SK-N-SH (cell line): ENCODE measurements around the gene NBEA.

Source experiments
- EP300 ChIP-seq, 2 experiments: IDR thresholded peaks; 2 replicates each; pipeline versions ENCODE4 v1.4.0 to v1.6.1; 2012; ENCODE audit warnings: borderline replicate concordance in 1 of 2, low read depth in 1 of 2, low read length in 1 of 2
- EZH2phosphoT487 ChIP-seq: fragments of 200-600 bp; sonication (generic); IDR thresholded peaks from 2 replicates; pipeline ENCODE4 v1.6.1; 2017; ENCODE audit warnings: low read depth, mixed run types, mild to moderate bottlenecking, antibody characterized with exemption, moderate library complexity, borderline replicate concordance
- GABPA ChIP-seq: IDR thresholded peaks from 2 replicates; pipeline ENCODE4 v1.4.0; 2012; ENCODE audit warnings: low read depth, mild to moderate bottlenecking
- JUND ChIP-seq: IDR thresholded peaks from 2 replicates; pipeline ENCODE4 v1.4.0; 2012
- MEF2A ChIP-seq: IDR thresholded peaks from 2 replicates; pipeline ENCODE4 v1.4.0; 2012; ENCODE audit warnings: low read depth, borderline replicate concordance
- POLR2AphosphoS5 ChIP-seq: IDR thresholded peaks from 2 replicates; pipeline ENCODE4 v1.6.1; 2012; ENCODE audit warnings: low read depth, low read length
- RAD21 ChIP-seq: IDR thresholded peaks from 2 replicates; pipeline ENCODE4 v1.6.1; 2012; ENCODE audit warnings: mild to moderate bottlenecking, low read length
- RFX5 ChIP-seq: IDR thresholded peaks from 2 replicates; pipeline ENCODE4 v1.6.1; 2012; ENCODE audit warnings: mild to moderate bottlenecking, improper control_type of control experiment, low read length
- TF ChIP-seq, protein P1 (sequence below): fragments of 200-600 bp; sonication (generic); IDR thresholded peaks from 2 replicates; pipeline ENCODE4 v1.6.1; 2017; ENCODE audit warnings: antibody characterized with exemption, mild to moderate bottlenecking, moderate library complexity
- TF ChIP-seq, protein P2 (sequence below): IDR thresholded peaks from 2 replicates; pipeline ENCODE4 v1.6.1; 2012; ENCODE audit warnings: mild to moderate bottlenecking, low read depth, low read length, moderate library complexity
- TF ChIP-seq, protein P3 (sequence below): IDR thresholded peaks from 2 replicates; pipeline ENCODE4 v1.4.0; 2012; ENCODE audit warnings: low read depth, borderline replicate concordance
- TF ChIP-seq, protein P4 (sequence below): fragments of 150-350 bp; IDR thresholded peaks from 2 replicates; pipeline ENCODE4 v1.6.1; 2016; ENCODE audit warnings: mild to moderate bottlenecking, low read depth, low read length

DNA sequence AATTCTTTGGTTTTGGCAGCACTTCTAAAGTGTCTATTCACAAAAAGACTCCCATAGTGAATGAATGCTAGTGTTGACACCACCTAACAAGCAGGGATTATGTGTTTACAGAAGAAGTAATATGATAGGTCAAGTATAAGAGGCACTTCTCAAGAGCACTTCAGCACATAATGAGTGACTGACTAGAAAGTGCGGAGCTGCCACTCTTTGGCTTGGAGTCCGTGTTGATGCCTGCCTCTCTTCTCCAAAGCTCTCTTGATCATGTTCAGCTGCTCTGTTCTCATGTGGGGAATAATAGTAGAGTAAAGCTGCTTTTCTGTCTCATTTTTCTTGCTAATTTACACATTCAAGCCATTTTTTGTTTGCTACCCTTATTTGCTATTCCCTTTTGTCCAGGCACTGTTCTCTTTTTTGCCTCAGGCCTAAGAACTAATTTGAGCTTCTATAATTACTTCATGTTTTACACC is 557.2 kb downstream of the NBEA start:
- TF ChIP-seq POLR2AphosphoS5 (no peak), MEF2A (no peak), RAD21 (no peak), EP300 (IDR thresholded peaks at IDR 0.05; ENCODE audit: borderline replicate concordance in 1 of 2, low read depth in 1 of 2, low read length in 1 of 2) (no peak), JUND (no peak), RFX5 (no peak), EZH2phosphoT487 (no peak), GABPA (no peak)
- TF ChIP-seq, protein P1, sequence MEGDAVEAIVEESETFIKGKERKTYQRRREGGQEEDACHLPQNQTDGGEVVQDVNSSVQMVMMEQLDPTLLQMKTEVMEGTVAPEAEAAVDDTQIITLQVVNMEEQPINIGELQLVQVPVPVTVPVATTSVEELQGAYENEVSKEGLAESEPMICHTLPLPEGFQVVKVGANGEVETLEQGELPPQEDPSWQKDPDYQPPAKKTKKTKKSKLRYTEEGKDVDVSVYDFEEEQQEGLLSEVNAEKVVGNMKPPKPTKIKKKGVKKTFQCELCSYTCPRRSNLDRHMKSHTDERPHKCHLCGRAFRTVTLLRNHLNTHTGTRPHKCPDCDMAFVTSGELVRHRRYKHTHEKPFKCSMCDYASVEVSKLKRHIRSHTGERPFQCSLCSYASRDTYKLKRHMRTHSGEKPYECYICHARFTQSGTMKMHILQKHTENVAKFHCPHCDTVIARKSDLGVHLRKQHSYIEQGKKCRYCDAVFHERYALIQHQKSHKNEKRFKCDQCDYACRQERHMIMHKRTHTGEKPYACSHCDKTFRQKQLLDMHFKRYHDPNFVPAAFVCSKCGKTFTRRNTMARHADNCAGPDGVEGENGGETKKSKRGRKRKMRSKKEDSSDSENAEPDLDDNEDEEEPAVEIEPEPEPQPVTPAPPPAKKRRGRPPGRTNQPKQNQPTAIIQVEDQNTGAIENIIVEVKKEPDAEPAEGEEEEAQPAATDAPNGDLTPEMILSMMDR: no peak
- TF ChIP-seq, protein P2, sequence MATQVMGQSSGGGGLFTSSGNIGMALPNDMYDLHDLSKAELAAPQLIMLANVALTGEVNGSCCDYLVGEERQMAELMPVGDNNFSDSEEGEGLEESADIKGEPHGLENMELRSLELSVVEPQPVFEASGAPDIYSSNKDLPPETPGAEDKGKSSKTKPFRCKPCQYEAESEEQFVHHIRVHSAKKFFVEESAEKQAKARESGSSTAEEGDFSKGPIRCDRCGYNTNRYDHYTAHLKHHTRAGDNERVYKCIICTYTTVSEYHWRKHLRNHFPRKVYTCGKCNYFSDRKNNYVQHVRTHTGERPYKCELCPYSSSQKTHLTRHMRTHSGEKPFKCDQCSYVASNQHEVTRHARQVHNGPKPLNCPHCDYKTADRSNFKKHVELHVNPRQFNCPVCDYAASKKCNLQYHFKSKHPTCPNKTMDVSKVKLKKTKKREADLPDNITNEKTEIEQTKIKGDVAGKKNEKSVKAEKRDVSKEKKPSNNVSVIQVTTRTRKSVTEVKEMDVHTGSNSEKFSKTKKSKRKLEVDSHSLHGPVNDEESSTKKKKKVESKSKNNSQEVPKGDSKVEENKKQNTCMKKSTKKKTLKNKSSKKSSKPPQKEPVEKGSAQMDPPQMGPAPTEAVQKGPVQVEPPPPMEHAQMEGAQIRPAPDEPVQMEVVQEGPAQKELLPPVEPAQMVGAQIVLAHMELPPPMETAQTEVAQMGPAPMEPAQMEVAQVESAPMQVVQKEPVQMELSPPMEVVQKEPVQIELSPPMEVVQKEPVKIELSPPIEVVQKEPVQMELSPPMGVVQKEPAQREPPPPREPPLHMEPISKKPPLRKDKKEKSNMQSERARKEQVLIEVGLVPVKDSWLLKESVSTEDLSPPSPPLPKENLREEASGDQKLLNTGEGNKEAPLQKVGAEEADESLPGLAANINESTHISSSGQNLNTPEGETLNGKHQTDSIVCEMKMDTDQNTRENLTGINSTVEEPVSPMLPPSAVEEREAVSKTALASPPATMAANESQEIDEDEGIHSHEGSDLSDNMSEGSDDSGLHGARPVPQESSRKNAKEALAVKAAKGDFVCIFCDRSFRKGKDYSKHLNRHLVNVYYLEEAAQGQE: no peak
- TF ChIP-seq, protein P3, sequence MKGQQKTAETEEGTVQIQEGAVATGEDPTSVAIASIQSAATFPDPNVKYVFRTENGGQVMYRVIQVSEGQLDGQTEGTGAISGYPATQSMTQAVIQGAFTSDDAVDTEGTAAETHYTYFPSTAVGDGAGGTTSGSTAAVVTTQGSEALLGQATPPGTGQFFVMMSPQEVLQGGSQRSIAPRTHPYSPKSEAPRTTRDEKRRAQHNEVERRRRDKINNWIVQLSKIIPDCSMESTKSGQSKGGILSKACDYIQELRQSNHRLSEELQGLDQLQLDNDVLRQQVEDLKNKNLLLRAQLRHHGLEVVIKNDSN: no peak
- TF ChIP-seq, protein P4, sequence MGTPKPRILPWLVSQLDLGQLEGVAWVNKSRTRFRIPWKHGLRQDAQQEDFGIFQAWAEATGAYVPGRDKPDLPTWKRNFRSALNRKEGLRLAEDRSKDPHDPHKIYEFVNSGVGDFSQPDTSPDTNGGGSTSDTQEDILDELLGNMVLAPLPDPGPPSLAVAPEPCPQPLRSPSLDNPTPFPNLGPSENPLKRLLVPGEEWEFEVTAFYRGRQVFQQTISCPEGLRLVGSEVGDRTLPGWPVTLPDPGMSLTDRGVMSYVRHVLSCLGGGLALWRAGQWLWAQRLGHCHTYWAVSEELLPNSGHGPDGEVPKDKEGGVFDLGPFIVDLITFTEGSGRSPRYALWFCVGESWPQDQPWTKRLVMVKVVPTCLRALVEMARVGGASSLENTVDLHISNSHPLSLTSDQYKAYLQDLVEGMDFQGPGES: no peak
